AG09309 (cell line): ENCODE measurements around the gene NBL1.

Experiments
- DNase-seq: peaks from one replicate; pipeline ENCODE4 v3.0.0-alpha.2; 2010; ENCODE audit warnings: low read depth
- H3K4me3 ChIP-seq: 2 replicates; pipeline ENCODE4 v1.5.1; 2011; ENCODE audit warnings: mild to moderate bottlenecking, low read depth, low read length, moderate library complexity; ENCODE audit not compliant: control insufficient read depth
- CTCF ChIP-seq: IDR thresholded peaks from 2 replicates; pipeline ENCODE4 v1.5.1; 2011; ENCODE audit warnings: mild to moderate bottlenecking, low read depth, low read length, inconsistent platforms; ENCODE audit not compliant: insufficient read depth, control insufficient read depth; ENCODE audit errors: missing control alignments

Gene NBL1

DNA sequence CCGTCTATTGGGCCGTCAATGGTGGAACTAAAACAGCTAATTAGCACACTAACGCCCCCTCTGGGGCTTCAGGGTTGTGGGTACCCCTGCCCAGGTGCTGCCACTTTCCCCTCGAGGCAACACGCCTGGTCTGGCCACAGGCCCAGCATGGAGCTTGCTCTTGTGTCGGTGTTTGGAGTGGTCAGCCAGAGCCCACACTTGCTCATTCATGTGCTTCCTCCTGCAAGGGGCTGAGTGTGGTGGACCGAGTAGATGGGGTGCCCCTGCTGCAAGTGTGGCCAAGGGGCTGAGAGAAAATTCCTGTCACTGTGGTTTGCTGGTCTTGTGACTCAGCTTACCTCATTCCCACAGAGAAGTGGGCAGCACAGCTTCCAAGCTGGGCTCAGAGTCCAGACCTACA is 46.2 kb downstream of the NBL1 start:
- no peak for DNase-seq
- H3K4me3 ChIP-seq, result no peak overlapping the region
- no peak for TF ChIP-seq CTCF

GRCh38 chr1:19694298-19694697 is 50.2 kb downstream of the NBL1 start:
- no peak for TF ChIP-seq CTCF
- DNase-seq, result no peak
- H3K4me3 ChIP-seq, result no peak overlapping the region

- no peak for DNase-seq
- TF ChIP-seq CTCF, result no peak
- H3K4me3 ChIP-seq, result no peak overlapping the region
Observed at GRCh38 chr1:19695772-19696171, 51.7 kb downstream of the NBL1 start.

DNA sequence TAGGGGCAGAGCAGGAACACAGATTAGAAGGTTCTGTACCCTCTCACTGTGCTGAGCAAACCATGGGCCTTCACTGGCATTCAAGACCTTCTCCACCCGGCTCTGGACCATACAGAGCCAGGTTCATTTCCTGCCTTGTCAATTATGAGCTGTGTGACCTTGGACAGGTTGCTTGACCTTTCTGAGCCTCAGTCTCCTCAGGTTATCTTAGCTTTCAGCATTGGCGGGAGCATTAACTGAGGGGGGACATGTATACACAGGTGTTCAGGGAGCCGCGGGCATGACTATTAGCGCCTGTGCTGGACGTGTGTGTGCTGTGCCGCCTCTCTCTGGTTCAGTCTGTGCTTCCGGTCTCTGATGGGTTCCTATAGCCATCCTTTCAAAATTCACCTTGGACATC is 52.7 kb downstream of the NBL1 start:
- no peak for DNase-seq
- no peak for TF ChIP-seq CTCF
- no peak overlapping the region for H3K4me3 ChIP-seq

DNA sequence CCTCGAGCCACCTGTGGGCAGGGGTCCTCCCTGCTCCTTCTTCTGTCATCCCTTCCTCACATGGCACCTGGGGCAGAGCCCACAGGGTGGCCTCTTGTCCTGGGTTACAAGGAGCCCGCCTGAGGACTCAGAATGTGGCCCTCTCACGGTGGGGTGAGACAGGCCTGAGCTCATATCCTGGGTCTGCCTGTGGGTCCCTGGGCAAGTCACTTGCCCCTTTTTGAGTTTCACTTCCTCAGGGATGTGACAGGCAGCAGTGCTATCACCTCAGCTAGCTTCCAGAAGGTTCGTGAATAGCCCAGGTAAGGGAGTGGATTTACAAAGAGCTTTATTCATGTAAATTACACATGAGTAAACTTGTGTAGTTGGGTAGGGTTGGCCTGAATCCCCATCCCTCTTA is 54.1 kb downstream of the NBL1 start:
- no peak for DNase-seq
- no peak overlapping the region for H3K4me3 ChIP-seq
- TF ChIP-seq CTCF, result no peak

DNA sequence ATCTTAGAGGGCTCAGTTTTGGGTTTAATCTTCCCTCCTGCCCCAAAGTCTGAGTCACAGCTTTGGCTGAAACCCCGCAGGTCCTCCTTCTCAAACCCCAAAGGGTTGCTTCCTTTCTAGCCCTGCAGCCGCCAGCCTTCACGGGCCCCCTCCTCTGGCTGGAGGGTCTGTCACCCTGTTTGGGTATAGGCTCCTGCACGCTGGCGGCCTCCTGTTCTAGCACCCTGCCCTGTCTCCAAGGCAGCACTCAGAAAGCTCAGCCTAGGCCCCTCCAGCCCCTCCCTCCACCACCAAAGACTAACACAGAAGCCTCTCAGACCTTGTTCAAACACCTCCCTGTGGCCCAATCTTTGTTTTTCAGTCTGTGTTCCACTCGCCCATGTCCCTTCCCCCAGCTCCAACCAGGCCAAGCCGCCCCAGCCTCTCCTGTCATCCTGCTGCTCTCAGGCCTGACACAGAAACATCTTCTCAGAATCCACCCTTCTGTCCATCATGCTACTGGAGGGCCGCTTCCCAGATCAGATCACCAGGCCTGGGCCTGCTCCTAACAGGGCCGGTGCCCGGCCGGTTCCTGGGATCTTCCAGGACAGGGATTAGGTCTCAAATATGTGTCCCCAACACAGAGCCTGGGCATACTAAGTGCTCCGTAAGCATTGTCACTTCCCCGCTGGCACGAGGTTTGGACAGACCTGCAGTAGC is 56.1 kb downstream of the NBL1 start:
- H3K4me3 ChIP-seq, result no peak overlapping the region
- TF ChIP-seq CTCF, result no peak
- DNase-seq, result no peak
